H1 (cell line): Measurements from ENCODE around the gene OR1L8. TPM values are rescaled to one million over a fixed set of nuclear protein-coding genes. Genes with fewer than 3 reads are reported as not detected.

ENCODE experiments used
- CBX5 ChIP-seq: fragments of 300-800, 300-1000 bp; sonication (generic); IDR thresholded peaks from 2 replicates; pipeline ENCODE4 v1.7.1; 2016; ENCODE audit warnings: antibody characterized with exemption, low read length, low read depth
- KDM1A ChIP-seq: fragments of 200-600, 300-600 bp; sonication (generic); IDR thresholded peaks from 2 replicates; pipeline ENCODE4 v1.7.1; 2016; ENCODE audit warnings: mild to moderate bottlenecking, low read length, borderline replicate concordance
- KDM5A ChIP-seq: fragments of 200-600 bp; IDR thresholded peaks from 2 replicates; pipeline ENCODE4 v1.7.1; 2012; ENCODE audit warnings: mild to moderate bottlenecking, low read length, inconsistent platforms, mixed read lengths
- TCF12 ChIP-seq: IDR thresholded peaks from 2 replicates; pipeline ENCODE4 v1.6.1; 2011; ENCODE audit warnings: low read depth, mild to moderate bottlenecking, low read length
- ZNF274 ChIP-seq: IDR thresholded peaks from 2 replicates; pipeline ENCODE4 v1.7.0; 2012; ENCODE audit warnings: low read length, borderline replicate concordance; ENCODE audit errors: extremely low read depth
- polyA plus RNA-seq, 7 experiments: library from polyadenylated mRNA; depleted of rRNA in 3 of 7; stranded (reverse) in 5 of 7; unstranded in 2 of 7; fragments of >200 nt in 5 of 7; fragments of 200-250 nt in 2 of 7; gene quantifications; 1 replicate in 5 of 7; 2 replicates in 1 of 7; 4 replicates in 1 of 7; pipeline versions ENCODE4 v1.2.1 to v1.2.3, GENCODE V29; 2011 to 2013; ENCODE audit warnings: missing spikeins in 2 of 7, mixed read lengths in 2 of 7
- total RNA-seq: library from RNA; stranded (reverse); fragmentation: NEBNext Ultra II Directional; extraction: Animal tissue kit (Norgen Biotek cat#: 25700); gene quantifications from 2 replicates; pipeline ENCODE4 v1.2.1, GENCODE V29; 2021

OR1L8 gene
- total and polyA plus RNA-seq, 2 of the 8 experiments (the other 6 are each of a cell fraction or from before 2014, with no cell fraction given), result not detected

- TF ChIP-seq CBX5 (no peak), TCF12 (no peak), KDM5A (no peak), ZNF274 (no peak), KDM1A (no peak)
- TF ChIP-seq, all 59 proteins: peak for 0
These were observed 56.0 kb downstream of the OR1L8 start, which contains the start of gene OR1N1 (continued) for GRCh38 chr9:122527193-122527592.
